ENCODE data around the gene SRGAP3. TPM values are rescaled to one million over a fixed set of nuclear protein-coding genes. Genes with fewer than 3 reads are reported as not detected.
A peak's percentile ranks its signal among the peaks of the same experiment; 100 is the strongest.

The SRGAP3 gene
- total and polyA plus RNA-seq, 8 donors = 5.1 to 28.9 (median 22.4) TPM

DNA sequence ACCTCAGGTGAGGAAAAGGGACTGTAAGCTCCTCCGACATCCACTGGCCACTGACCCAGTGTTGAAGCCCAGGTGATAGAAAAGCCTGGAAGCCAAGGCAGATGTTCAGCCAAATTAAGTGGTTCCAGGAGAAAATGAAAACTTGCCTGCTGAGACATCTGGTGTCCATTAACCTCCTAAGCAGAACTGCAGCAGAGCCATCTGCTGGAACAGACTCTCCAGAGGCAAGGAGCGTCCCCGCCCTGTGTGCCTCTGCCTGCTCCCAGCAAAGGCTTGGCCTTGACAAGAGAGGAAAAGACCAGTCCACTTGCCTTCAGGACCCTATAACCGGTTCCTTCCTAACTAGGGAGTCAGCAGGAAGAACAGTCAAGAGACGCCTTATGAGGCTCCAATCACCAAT is 48.2 kb downstream of the SRGAP3 start:
- DNase-seq = peak in 1 of 4 donors; percentile 20
- intact Hi-C loops (cut with DNase I) = no loop called here
- Histone ChIP-seq H3K36me3 (no peaks in the 10 kb centered on the region), H3K4me1 (no peaks in the 10 kb centered on the region), H3K27me3 (no peaks in the 10 kb centered on the region), H3K27ac (no peak overlapping the region), H3K9me3 (no peaks in the 10 kb centered on the region), H3K4me3 (no peak overlapping the region)
- no peak for ATAC-seq
- TF ChIP-seq, protein P1, sequence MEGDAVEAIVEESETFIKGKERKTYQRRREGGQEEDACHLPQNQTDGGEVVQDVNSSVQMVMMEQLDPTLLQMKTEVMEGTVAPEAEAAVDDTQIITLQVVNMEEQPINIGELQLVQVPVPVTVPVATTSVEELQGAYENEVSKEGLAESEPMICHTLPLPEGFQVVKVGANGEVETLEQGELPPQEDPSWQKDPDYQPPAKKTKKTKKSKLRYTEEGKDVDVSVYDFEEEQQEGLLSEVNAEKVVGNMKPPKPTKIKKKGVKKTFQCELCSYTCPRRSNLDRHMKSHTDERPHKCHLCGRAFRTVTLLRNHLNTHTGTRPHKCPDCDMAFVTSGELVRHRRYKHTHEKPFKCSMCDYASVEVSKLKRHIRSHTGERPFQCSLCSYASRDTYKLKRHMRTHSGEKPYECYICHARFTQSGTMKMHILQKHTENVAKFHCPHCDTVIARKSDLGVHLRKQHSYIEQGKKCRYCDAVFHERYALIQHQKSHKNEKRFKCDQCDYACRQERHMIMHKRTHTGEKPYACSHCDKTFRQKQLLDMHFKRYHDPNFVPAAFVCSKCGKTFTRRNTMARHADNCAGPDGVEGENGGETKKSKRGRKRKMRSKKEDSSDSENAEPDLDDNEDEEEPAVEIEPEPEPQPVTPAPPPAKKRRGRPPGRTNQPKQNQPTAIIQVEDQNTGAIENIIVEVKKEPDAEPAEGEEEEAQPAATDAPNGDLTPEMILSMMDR (IDR thresholded peaks at IDR 0.05) = no peak

DNA sequence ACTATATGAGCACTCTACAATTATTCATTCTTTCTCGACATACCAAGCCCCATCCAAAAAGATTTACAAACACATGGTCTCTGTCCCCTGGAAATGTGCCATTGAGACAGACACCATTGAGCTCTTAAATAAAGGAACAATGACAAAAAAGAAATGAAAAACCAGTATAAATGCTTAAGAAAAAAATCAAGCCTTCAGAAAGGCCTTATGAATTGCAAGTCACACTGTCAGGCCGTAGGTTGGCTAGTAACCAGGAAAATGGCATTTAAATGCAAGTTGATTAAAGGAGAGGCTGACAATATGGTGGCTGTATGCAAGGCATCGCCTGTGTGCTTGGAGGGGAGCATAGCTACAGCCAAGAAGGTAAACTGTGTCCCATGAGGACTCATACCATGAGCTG is 49.7 kb downstream of the SRGAP3 start:
- ATAC-seq (no peak), DNase-seq (no peak)
- H3K9me3 ChIP-seq = no peaks in the 10 kb centered on the region
- intact Hi-C loops (cut with DNase I) = no loop called here
- no peaks in the 10 kb centered on the region for H3K36me3 ChIP-seq
- H3K27me3 ChIP-seq = no peaks in the 10 kb centered on the region
- TF ChIP-seq, protein P1 (IDR thresholded peaks at IDR 0.05) = no peak
- H3K4me3 ChIP-seq = no peak overlapping the region
- H3K4me1 ChIP-seq = no peaks in the 10 kb centered on the region
- no peak overlapping the region for H3K27ac ChIP-seq

DNA sequence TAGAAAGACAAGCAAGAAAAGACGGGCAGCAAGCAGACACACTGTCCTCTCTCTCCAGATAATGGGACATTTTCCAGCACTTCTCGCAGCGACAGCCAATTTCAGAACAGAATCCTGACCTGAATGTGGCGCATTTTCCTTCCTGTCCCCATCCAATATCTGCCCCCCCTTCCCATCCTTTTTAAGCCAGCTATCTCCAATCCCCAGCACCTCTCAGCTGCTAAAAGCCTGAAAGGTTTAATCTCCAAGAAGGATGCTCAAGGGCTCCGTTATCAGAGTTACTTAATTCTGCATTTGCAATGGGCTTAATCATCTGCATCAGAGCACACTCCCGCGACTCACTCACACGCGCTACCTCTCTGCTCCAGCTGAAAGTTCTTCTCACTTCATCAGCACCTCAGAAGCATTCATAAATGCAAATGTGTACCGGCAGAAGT is 50.5 kb downstream of the SRGAP3 start:
- ATAC-seq = no peak
- no peaks in the 10 kb centered on the region for H3K27me3 ChIP-seq
- H3K27ac ChIP-seq = no peak overlapping the region
- DNase-seq = peak in 2 of 4 donors; percentile 61 to 83
- no peaks in the 10 kb centered on the region for H3K36me3 ChIP-seq
- TF ChIP-seq, protein P1 (IDR thresholded peaks at IDR 0.05) = no peak
- H3K9me3 ChIP-seq = no peaks in the 10 kb centered on the region
- intact Hi-C loops (cut with DNase I) = no loop called here
- H3K4me1 ChIP-seq = no peaks in the 10 kb centered on the region
- H3K4me3 ChIP-seq = no peak overlapping the region

DNA sequence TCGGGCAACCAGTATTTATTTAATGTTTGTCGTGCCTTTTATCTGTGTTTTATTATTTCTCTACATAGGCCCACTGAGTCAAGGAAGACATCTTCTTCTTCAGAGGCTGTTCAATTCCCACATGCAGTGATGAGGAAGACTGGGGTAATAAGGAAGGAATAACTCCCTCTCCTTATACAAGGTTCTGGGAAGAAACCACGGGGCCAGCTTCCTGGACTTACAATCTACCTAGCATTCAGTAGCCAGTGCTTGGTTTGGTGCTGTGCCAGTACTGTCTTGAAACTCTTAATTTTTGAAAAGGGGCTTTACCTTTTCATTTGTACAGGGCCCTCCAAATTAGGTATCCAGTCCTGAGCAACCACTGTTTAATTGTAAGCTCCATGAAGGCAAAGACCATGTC is 51.2 kb downstream of the SRGAP3 start:
- ATAC-seq (no peak), DNase-seq (no peak)
- Histone ChIP-seq H3K4me1 (no peaks in the 10 kb centered on the region), H3K36me3 (no peaks in the 10 kb centered on the region), H3K27ac (no peak overlapping the region), H3K27me3 (no peaks in the 10 kb centered on the region), H3K9me3 (no peaks in the 10 kb centered on the region), H3K4me3 (no peak overlapping the region)
- intact Hi-C loops (cut with DNase I) = no loop called here
- TF ChIP-seq, protein P1 (IDR thresholded peaks at IDR 0.05) = no peak

DNA sequence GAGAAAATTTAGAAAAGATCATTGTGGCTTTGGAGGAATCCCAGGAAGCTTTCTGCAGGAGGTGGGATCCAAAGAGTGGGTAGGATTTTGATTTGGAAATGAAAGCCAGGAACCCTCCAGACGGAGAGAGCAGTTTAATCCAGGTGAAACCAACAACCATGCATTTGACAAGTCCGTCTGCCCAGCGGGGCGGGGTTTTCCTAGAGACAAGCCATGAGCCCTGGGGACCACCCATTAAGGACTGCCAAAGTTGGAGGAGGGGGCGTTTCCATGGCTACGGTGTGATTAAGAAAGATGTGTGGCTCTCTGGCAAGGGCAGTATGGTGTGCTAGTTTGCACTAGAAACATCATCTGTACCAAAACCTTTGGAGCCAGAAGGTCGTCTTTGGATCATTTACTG is 53.4 kb downstream of the SRGAP3 start:
- no peak for DNase-seq
- H3K27ac ChIP-seq = no peak overlapping the region
- TF ChIP-seq, protein P1 (IDR thresholded peaks at IDR 0.05) = no peak

More for the DNA sequence above, 53.4 kb downstream of the SRGAP3 start:
- no peak for ATAC-seq
- intact Hi-C loops (cut with DNase I) = no loop called here
- no peak overlapping the region for H3K4me3 ChIP-seq
- no peaks in the 10 kb centered on the region for H3K27me3 ChIP-seq
- no peaks in the 10 kb centered on the region for H3K4me1 ChIP-seq
- no peaks in the 10 kb centered on the region for H3K9me3 ChIP-seq
- H3K36me3 ChIP-seq = no peaks in the 10 kb centered on the region
